HG03571 (cell line): Measurements from ENCODE around the gene CCNB3.
A peak's percentile ranks its signal among the peaks of the same experiment; 100 is the strongest.
"Not testable (repeated sequence)": the region's sequence is repeated elsewhere in the genome, so short reads cannot be mapped to it uniquely, and the experiment has no call there.

Experiments
- ATAC-seq: cut with Tn5 transposase; IDR thresholded peaks from one replicate; pipeline ENCODE4 v1.9.1; 2021; ENCODE audit not compliant: unreplicated experiment

CCNB3 gene

GRCh38 chrX:50204364-50204899 lies at the start of gene CCNB3:
TSS of gene CCNB3 (plus strand) at chrX:50204765. CDS start at chrX:50285164, 80,399 bp downstream.
- ATAC-seq, result peak; percentile 98

GRCh38 chrX:50157545-50158135 lies 46.9 kb upstream of the CCNB3 start:
- no peak for ATAC-seq

- ATAC-seq, result no peak
Measured at GRCh38 chrX:50158593-50158992, 46.0 kb upstream of the CCNB3 start.

- ATAC-seq, result no peak
Measured at GRCh38 chrX:50161127-50161526, 43.4 kb upstream of the CCNB3 start.

- ATAC-seq, result no peak
Measured at GRCh38 chrX:50165727-50166126, 38.8 kb upstream of the CCNB3 start.

- no peak for ATAC-seq
Measured at GRCh38 chrX:50167366-50167765, 37.2 kb upstream of the CCNB3 start.

GRCh38 chrX:50168241-50168687 lies 36.3 kb upstream of the CCNB3 start:
- no peak for ATAC-seq

GRCh38 chrX:50169717-50170116 lies 34.8 kb upstream of the CCNB3 start:
- ATAC-seq, result no peak

- ATAC-seq, result no peak
Measured at GRCh38 chrX:50180073-50180940, 24.3 kb upstream of the CCNB3 start.

- ATAC-seq, result no peak
Measured at GRCh38 chrX:50183891-50184290, 20.7 kb upstream of the CCNB3 start.

GRCh38 chrX:50188859-50189600 lies 15.5 kb upstream of the CCNB3 start:
- no peak for ATAC-seq

- no peak for ATAC-seq
Measured at GRCh38 chrX:50198348-50198747, 6.2 kb upstream of the CCNB3 start.

GRCh38 chrX:50200907-50201306 lies 3.7 kb upstream of the CCNB3 start, which contains the start of gene AKAP4:
TSS of gene AKAP4 (minus strand) at chrX:50201007. CDS start at chrX:50200889, 118 bp downstream.
- ATAC-seq, result no peak

- ATAC-seq, result no peak
Measured at GRCh38 chrX:50202539-50202938, 2.0 kb upstream of the CCNB3 start.

- ATAC-seq, result no peak
Measured at GRCh38 chrX:50206753-50207152, 2.2 kb downstream of the CCNB3 start.

- no peak for ATAC-seq
Measured at GRCh38 chrX:50211510-50211909, 6.9 kb downstream of the CCNB3 start.

- no peak for ATAC-seq
Measured at GRCh38 chrX:50281253-50281652, 76.7 kb downstream of the CCNB3 start.

GRCh38 chrX:50327235-50327634 lies 122.7 kb downstream of the CCNB3 start:
- no peak for ATAC-seq

GRCh38 chrX:50332668-50333067 lies 128.1 kb downstream of the CCNB3 start:
- ATAC-seq, result not testable (repeated sequence)

GRCh38 chrX:50333308-50333707 lies 128.7 kb downstream of the CCNB3 start:
- no peak for ATAC-seq

- ATAC-seq, result no peak
Measured at GRCh38 chrX:50343917-50344316, 139.4 kb downstream of the CCNB3 start.
